Measurements from ENCODE around the gene HMGCR. TPM values are rescaled to one million over a fixed set of nuclear protein-coding genes. Genes with fewer than 3 reads are reported as not detected.
A peak's percentile ranks its signal among the peaks of the same experiment; 100 is the strongest.

The HMGCR gene
- total RNA-seq, 3 donors from 2014 or later (not counting 1 experiment from before 2014, with no cell fraction given), result 44.2 to 89.5 (median 62.6) TPM

DNA sequence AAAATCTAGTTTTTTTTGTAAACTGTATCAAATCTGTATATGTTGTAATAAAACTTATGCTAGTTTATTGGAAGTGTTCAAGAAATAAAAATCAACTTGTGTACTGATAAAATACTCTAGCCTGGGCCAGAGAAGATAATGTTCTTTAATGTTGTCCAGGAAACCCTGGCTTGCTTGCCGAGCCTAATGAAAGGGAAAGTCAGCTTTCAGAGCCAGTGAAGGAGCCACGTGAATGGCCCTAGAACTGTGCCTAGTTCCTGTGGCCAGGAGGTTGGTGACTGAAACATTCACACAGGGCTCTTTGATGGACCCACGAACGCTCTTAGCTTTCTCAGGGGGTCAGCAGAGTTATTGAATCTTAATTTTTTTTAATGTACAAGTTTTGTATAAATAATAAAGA is 24.3 kb downstream of the HMGCR start:
- Mint-ChIP-seq H3K27me3 (ENCODE audit: low read depth in 2 of 2) (no peaks in the 10 kb centered on the region), H3K4me1 (peaks cover 0 to 5% of the 10 kb centered on the region in 2 donors), H3K36me3 (peaks cover 15% of the 10 kb centered on the region), H3K27ac (peak overlapping the region in 1 of 2 donors; percentile 37), H3K9me3 (no peaks in the 10 kb centered on the region), H3K4me3 (no peak overlapping the region)
- ATAC-seq (no peak), DNase-seq (no peak)
- Histone ChIP-seq H3K4me3 (ENCODE audit: low read length) (no peak overlapping the region), H3K27ac (ENCODE audit: low read length) (no peak overlapping the region), H3K4me1 (ENCODE audit: control insufficient read depth, insufficient read depth, low read length) (no peaks in the 10 kb centered on the region), H3K27me3 (ENCODE audit: control insufficient read depth, insufficient read depth, low read length) (no peaks in the 10 kb centered on the region), H3K36me3 (ENCODE audit: control insufficient read depth, insufficient read depth, low read length) (peaks cover 57% of the 10 kb centered on the region), H3K9me3 (ENCODE audit: control insufficient read depth, insufficient read depth, low read length) (no peaks in the 10 kb centered on the region)
- intact Hi-C loops (cut with micrococcal nuclease), result no loop called here
- TF ChIP-seq, protein P1, sequence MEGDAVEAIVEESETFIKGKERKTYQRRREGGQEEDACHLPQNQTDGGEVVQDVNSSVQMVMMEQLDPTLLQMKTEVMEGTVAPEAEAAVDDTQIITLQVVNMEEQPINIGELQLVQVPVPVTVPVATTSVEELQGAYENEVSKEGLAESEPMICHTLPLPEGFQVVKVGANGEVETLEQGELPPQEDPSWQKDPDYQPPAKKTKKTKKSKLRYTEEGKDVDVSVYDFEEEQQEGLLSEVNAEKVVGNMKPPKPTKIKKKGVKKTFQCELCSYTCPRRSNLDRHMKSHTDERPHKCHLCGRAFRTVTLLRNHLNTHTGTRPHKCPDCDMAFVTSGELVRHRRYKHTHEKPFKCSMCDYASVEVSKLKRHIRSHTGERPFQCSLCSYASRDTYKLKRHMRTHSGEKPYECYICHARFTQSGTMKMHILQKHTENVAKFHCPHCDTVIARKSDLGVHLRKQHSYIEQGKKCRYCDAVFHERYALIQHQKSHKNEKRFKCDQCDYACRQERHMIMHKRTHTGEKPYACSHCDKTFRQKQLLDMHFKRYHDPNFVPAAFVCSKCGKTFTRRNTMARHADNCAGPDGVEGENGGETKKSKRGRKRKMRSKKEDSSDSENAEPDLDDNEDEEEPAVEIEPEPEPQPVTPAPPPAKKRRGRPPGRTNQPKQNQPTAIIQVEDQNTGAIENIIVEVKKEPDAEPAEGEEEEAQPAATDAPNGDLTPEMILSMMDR (IDR thresholded peaks at IDR 0.05), result no peak
- 81% methylated on average over 2 of the region's 4 CpGs for WGBS (ENCODE audit: insufficient coverage)

- intact Hi-C loops (cut with micrococcal nuclease), result no loop called here
- TF ChIP-seq, protein P1 (IDR thresholded peaks at IDR 0.05), result no peak
- H3K4me3 ChIP-seq (ENCODE audit: low read length), result no peak overlapping the region
- no peak overlapping the region for H3K4me3 Mint-ChIP-seq
- no peak overlapping the region for H3K27ac ChIP-seq (ENCODE audit: low read length)
- H3K27ac Mint-ChIP-seq, result peak overlapping the region; percentile 24 to 37
- H3K27me3 ChIP-seq (ENCODE audit: control insufficient read depth, insufficient read depth, low read length), result no peaks in the 10 kb centered on the region
- H3K36me3 ChIP-seq (ENCODE audit: control insufficient read depth, insufficient read depth, low read length), result peaks cover 45% of the 10 kb centered on the region
- H3K4me1 Mint-ChIP-seq, result peaks cover 0 to 5% of the 10 kb centered on the region in 2 donors
- DNase-seq, result no peak
- no peaks in the 10 kb centered on the region for H3K4me1 ChIP-seq (ENCODE audit: control insufficient read depth, insufficient read depth, low read length)
- WGBS (ENCODE audit: insufficient coverage), result 100% methylated on average over 4 of the region's 4 CpGs
- no peaks in the 10 kb centered on the region for H3K9me3 ChIP-seq (ENCODE audit: control insufficient read depth, insufficient read depth, low read length)
- ATAC-seq, result no peak
- no peaks in the 10 kb centered on the region for H3K27me3 Mint-ChIP-seq (ENCODE audit: low read depth in 2 of 2)
- no peaks in the 10 kb centered on the region for H3K9me3 Mint-ChIP-seq
- H3K36me3 Mint-ChIP-seq, result peaks cover 7% of the 10 kb centered on the region
Observed at GRCh38 chr5:75362474-75362975, 25.5 kb downstream of the HMGCR start.

DNA sequence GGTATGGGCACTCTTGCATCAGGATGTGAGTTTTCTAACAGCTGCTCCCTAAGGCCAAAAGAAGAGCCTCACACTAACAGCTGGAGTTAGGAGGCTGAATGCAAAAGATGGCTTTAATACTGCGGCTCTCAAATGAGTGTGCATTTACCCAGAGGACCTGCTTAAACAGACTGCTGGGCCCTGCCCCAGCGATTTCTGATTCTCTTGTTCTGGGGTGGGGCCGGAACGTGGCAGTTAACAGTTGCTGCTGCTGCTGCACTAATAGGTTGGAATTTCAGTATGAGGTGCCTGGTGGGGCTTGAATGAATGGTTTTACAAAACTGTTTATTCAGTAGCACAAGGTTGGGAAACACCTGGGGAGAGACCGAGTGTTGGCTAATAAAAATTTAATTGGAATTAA is 26.1 kb downstream of the HMGCR start:
- Mint-ChIP-seq H3K9me3 (no peaks in the 10 kb centered on the region), H3K27ac (no peak overlapping the region)
- intact Hi-C loops (cut with micrococcal nuclease), result no loop called here

More for the DNA sequence above, 26.1 kb downstream of the HMGCR start:
- Histone ChIP-seq H3K27me3 (ENCODE audit: control insufficient read depth, insufficient read depth, low read length) (no peaks in the 10 kb centered on the region), H3K4me3 (ENCODE audit: low read length) (no peak overlapping the region), H3K27ac (ENCODE audit: low read length) (no peak overlapping the region), H3K4me1 (ENCODE audit: control insufficient read depth, insufficient read depth, low read length) (no peaks in the 10 kb centered on the region), H3K36me3 (ENCODE audit: control insufficient read depth, insufficient read depth, low read length) (peaks cover 39% of the 10 kb centered on the region), H3K9me3 (ENCODE audit: control insufficient read depth, insufficient read depth, low read length) (no peaks in the 10 kb centered on the region)
- Mint-ChIP-seq H3K36me3 (peaks cover 7% of the 10 kb centered on the region), H3K27me3 (ENCODE audit: low read depth in 2 of 2) (no peaks in the 10 kb centered on the region), H3K4me1 (peaks cover 0 to 5% of the 10 kb centered on the region in 2 donors), H3K4me3 (no peak overlapping the region)
- DNase-seq (no peak), ATAC-seq (no peak)
- TF ChIP-seq, protein P1 (IDR thresholded peaks at IDR 0.05), result no peak
- WGBS (ENCODE audit: insufficient coverage), result 97% methylated on average over 5 of the region's 5 CpGs
